Colonic mucosa (tissue), 4 donors: ENCODE results near the gene GABRG2. TPM values are rescaled to one million over a fixed set of nuclear protein-coding genes. Genes with fewer than 3 reads are reported as not detected.
"Not testable (repeated sequence)": the region's sequence is repeated elsewhere in the genome, so short reads cannot be mapped to it uniquely, and the experiment has no call there.

Source experiments
- DNase-seq: peaks from one replicate; pipeline ENCODE4 v3.0.0-alpha.2; 2020
- H3K27ac ChIP-seq: fragments of 200-600 bp; one replicate; pipeline ENCODE4 v1.8.0; 2021
- H3K27me3 ChIP-seq: fragments of 200-600 bp; one replicate; pipeline ENCODE4 v1.8.0; 2021
- H3K36me3 ChIP-seq: fragments of 200-600 bp; one replicate; pipeline ENCODE4 v1.8.0; 2021
- H3K4me1 ChIP-seq: fragments of 200-600 bp; one replicate; pipeline ENCODE4 v1.8.0; 2021; ENCODE audit warnings: mild to moderate bottlenecking
- H3K4me3 ChIP-seq: fragments of 200-600 bp; one replicate; pipeline ENCODE4 v1.8.0; 2021
- H3K9ac ChIP-seq, 2 donors: one replicate each; pipeline ENCODE4 v1.7.0; 2013; ENCODE audit warnings: control low read depth in 2 of 2, low read depth in 2 of 2, low read length in 2 of 2
- H3K9me3 ChIP-seq: fragments of 200-600 bp; one replicate; pipeline ENCODE4 v1.8.0; 2021
- CTCF ChIP-seq: fragments of 200-600 bp; IDR thresholded peaks from one replicate; pipeline ENCODE4 v1.8.0; 2022; ENCODE audit warnings: antibody characterized with exemption, mild to moderate bottlenecking
- intact Hi-C: fragments of 100-400 bp; cut with DNase I; formaldehyde crosslinking; loops from one replicate; pipeline ENCODE4 v1.14.1; 2022
- total RNA-seq, 2 donors: library from RNA; stranded (reverse); fragmentation: NEBNext Ultra II Directional in 1 of 2; extraction: Animal tissue kit (Norgen Biotek cat#: 25700) in 1 of 2; gene quantifications; one replicate each; pipeline ENCODE4 v1.2.1, GENCODE V29; 2021
- donor health status: healthy.
- donor health status: DM: no; HTN: no; CAD: no.
- donor health status: DM: no; HTN: no; CAD: no.

Gene GABRG2
- total RNA-seq, 2 donors from 2014 or later, result 0.10 to 0.53 TPM

- Histone ChIP-seq H3K36me3 (no peaks in the 10 kb centered on the region), H3K27ac (no peak overlapping the region), H3K4me3 (no peak overlapping the region), H3K4me1 (no peaks in the 10 kb centered on the region), H3K9me3 (no peaks in the 10 kb centered on the region), H3K9ac (no peak overlapping the region), H3K27me3 (no peaks in the 10 kb centered on the region)
- no peak for TF ChIP-seq CTCF
- intact Hi-C loops, result no loop called here
- no peak for DNase-seq
Observed at GRCh38 chr5:162052676-162053075, 14.9 kb upstream of the GABRG2 start.

- H3K27ac ChIP-seq, H3K9me3 ChIP-seq, H3K9ac ChIP-seq, H3K4me3 ChIP-seq, DNase-seq, H3K27me3 ChIP-seq, H3K4me1 ChIP-seq, H3K36me3 ChIP-seq, intact Hi-C loops: not testable (repeated sequence)
Observed at GRCh38 chr5:162055095-162055494, 12.5 kb upstream of the GABRG2 start.

- no peak overlapping the region for H3K27ac ChIP-seq
- no peak for DNase-seq
- TF ChIP-seq CTCF, result no peak
- no peaks in the 10 kb centered on the region for H3K4me1 ChIP-seq
- no peaks in the 10 kb centered on the region for H3K27me3 ChIP-seq
- H3K4me3 ChIP-seq, result no peak overlapping the region
- H3K9me3 ChIP-seq, result no peaks in the 10 kb centered on the region
- no peaks in the 10 kb centered on the region for H3K36me3 ChIP-seq
- no peak overlapping the region for H3K9ac ChIP-seq
- intact Hi-C loops, result no loop called here
Observed at GRCh38 chr5:162067162-162067561, 411 bp upstream of the GABRG2 start.

- DNase-seq, result peak; percentile 16
- no peaks in the 10 kb centered on the region for H3K4me1 ChIP-seq
- H3K9me3 ChIP-seq, result no peaks in the 10 kb centered on the region
- no peak overlapping the region for H3K9ac ChIP-seq
- H3K27ac ChIP-seq, result no peak overlapping the region
- intact Hi-C loops, result no loop called here
- TF ChIP-seq CTCF, result no peak
- no peaks in the 10 kb centered on the region for H3K36me3 ChIP-seq
- H3K27me3 ChIP-seq, result no peaks in the 10 kb centered on the region
- H3K4me3 ChIP-seq, result no peak overlapping the region
Observed at GRCh38 chr5:162068412-162068811, 839 bp downstream of the GABRG2 start.

GRCh38 chr5:162068936-162069335 lies 1.4 kb downstream of the GABRG2 start:
- H3K27ac ChIP-seq, result no peak overlapping the region
- H3K4me1 ChIP-seq, result no peaks in the 10 kb centered on the region
- no peak for TF ChIP-seq CTCF
- H3K9ac ChIP-seq, result no peak overlapping the region
- no peak overlapping the region for H3K4me3 ChIP-seq
- no peaks in the 10 kb centered on the region for H3K9me3 ChIP-seq
- H3K36me3 ChIP-seq, result no peaks in the 10 kb centered on the region
- H3K27me3 ChIP-seq, result no peaks in the 10 kb centered on the region
- intact Hi-C loops, result no loop called here
- no peak for DNase-seq

- Histone ChIP-seq H3K36me3 (no peaks in the 10 kb centered on the region), H3K27me3 (no peaks in the 10 kb centered on the region), H3K4me1 (no peaks in the 10 kb centered on the region), H3K4me3 (no peak overlapping the region), H3K27ac (no peak overlapping the region), H3K9ac (no peak overlapping the region), H3K9me3 (no peaks in the 10 kb centered on the region)
- intact Hi-C loops, result no loop called here
- no peak for DNase-seq
- no peak for TF ChIP-seq CTCF
Observed at GRCh38 chr5:162078805-162079204, 11.2 kb downstream of the GABRG2 start.
